Right atrium auricular region (tissue), 2 donors: ENCODE results near the gene PORCN. TPM values are rescaled to one million over a fixed set of nuclear protein-coding genes. Genes with fewer than 3 reads are reported as not detected.

Experiments
- DNase-seq: peaks from one replicate; pipeline ENCODE4 v3.0.0-alpha.2; 2019; ENCODE audit warnings: low spot score
- H3K27ac ChIP-seq, 2 donors: fragments of 200-600 bp; sonication (generic); 1 replicate in 1 of 2; 2 replicates in 1 of 2; pipeline ENCODE4 v1.5.1; 2016 to 2019
- H3K27me3 ChIP-seq, 2 donors: fragments of 200-600 bp; sonication (generic); one replicate each; pipeline versions ENCODE4 v1.5.1 to v1.6.0; 2017 to 2019
- H3K36me3 ChIP-seq: fragments of 200-600 bp; sonication (generic); one replicate; pipeline ENCODE4 v1.5.1; 2016
- H3K4me1 ChIP-seq, 2 donors: fragments of 200-600 bp; sonication (generic); one replicate each; pipeline versions ENCODE4 v1.5.1 to v1.6.0; 2017 to 2019
- H3K4me3 ChIP-seq, 2 donors: fragments of 200-600 bp; sonication (generic); 1 replicate in 1 of 2; 2 replicates in 1 of 2; pipeline ENCODE4 v1.5.1; 2017 to 2019; ENCODE audit warnings: mild to moderate bottlenecking in 1 of 2, moderate library complexity in 1 of 2
- H3K9me3 ChIP-seq, 2 donors: fragments of 200-600 bp; sonication (generic); one replicate each; pipeline ENCODE4 v1.5.1; 2019
- total RNA-seq, 2 donors: library from RNA; depleted of rRNA; stranded (reverse); fragments of >200 nt; gene quantifications; one replicate each; pipeline ENCODE4 v1.1.0, GENCODE V29; 2016
- TF ChIP-seq, protein P1 (sequence below), 2 donors: fragments of 200-600 bp; sonication (generic); IDR thresholded peaks; one replicate each; pipeline ENCODE4 v1.5.1; 2019; ENCODE audit warnings: antibody characterized with exemption in 2 of 2

Gene PORCN
- total RNA-seq, 2 donors from 2014 or later: 23.0 to 43.0 TPM

DNA sequence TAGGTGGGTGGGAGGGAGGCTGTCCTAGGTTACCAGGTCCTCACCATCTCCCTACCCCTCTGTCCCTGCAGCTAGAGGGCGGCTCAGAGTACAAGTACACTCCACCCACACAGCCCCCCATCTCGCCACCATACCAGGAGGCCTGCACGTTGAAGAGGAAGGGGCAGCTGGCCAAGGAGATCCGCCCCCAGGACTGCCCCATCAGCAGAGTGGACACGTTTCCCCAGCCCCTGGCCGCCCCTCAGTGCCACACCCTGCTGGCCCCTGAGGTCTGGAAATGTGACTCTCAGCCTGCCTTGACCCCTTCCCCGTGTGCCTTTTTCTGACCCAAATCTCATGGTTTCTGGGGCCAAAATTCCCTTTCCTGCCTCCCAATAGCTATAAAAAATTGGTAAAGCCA lies 26.3 kb upstream of the PORCN start:
- Histone ChIP-seq H3K36me3 (peaks cover 7% of the 10 kb centered on the region), H3K4me3 (no peak overlapping the region), H3K27me3 (no peaks in the 10 kb centered on the region), H3K27ac (no peak overlapping the region), H3K4me1 (no peaks in the 10 kb centered on the region), H3K9me3 (no peaks in the 10 kb centered on the region)
- DNase-seq: no peak
- TF ChIP-seq, protein P1, sequence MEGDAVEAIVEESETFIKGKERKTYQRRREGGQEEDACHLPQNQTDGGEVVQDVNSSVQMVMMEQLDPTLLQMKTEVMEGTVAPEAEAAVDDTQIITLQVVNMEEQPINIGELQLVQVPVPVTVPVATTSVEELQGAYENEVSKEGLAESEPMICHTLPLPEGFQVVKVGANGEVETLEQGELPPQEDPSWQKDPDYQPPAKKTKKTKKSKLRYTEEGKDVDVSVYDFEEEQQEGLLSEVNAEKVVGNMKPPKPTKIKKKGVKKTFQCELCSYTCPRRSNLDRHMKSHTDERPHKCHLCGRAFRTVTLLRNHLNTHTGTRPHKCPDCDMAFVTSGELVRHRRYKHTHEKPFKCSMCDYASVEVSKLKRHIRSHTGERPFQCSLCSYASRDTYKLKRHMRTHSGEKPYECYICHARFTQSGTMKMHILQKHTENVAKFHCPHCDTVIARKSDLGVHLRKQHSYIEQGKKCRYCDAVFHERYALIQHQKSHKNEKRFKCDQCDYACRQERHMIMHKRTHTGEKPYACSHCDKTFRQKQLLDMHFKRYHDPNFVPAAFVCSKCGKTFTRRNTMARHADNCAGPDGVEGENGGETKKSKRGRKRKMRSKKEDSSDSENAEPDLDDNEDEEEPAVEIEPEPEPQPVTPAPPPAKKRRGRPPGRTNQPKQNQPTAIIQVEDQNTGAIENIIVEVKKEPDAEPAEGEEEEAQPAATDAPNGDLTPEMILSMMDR (IDR thresholded peaks at IDR 0.05): no peak

DNA sequence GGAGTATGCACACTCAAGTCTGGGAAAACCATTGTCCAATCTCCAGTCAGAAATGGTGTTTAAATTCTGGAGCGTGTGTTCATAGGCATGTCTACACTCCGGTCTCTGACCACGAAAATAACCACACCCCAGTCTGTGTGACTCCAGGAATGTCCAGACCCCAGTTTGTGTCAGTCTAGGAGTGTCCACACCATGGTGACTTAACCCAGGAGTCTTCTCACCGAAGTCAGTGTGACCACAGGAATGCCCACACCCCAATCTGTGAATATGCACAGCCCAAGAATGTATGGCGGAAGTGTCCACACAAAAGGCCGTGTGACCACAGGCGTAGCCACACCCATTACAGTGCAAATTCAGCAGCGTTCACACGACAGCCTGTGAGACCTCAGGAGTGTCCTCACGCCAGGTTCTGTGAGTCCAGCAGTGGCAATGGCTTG lies 21.4 kb upstream of the PORCN start:
- no peaks in the 10 kb centered on the region for H3K27me3 ChIP-seq
- no peak for DNase-seq
- no peak overlapping the region for H3K27ac ChIP-seq
- H3K9me3 ChIP-seq: peaks cover 0 to 4% of the 10 kb centered on the region in 2 donors
- peaks cover 7% of the 10 kb centered on the region for H3K36me3 ChIP-seq
- TF ChIP-seq, protein P1 (IDR thresholded peaks at IDR 0.05): no peak
- H3K4me3 ChIP-seq: no peak overlapping the region
- H3K4me1 ChIP-seq: no peaks in the 10 kb centered on the region

DNA sequence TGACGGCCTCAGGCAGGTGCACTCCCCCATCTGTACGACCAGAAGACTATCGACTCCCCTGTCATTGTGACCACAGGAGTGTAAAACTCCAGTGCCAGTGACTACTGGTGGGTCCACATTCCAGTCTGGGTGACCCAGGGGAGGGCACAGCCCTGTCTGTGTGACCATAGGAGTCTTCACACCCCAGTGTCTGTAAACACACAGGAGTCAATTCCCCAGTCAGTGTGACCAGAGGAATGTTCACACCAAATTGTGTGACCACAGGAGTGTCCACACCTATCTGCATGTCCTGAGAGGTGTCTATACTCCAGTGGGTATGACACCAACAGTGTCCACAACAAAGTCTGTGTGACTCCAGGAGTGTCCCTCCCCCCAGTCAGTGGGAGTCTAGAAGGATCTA lies 20.8 kb upstream of the PORCN start:
- peaks cover 6% of the 10 kb centered on the region for H3K36me3 ChIP-seq
- H3K27ac ChIP-seq: no peak overlapping the region
- TF ChIP-seq, protein P1 (IDR thresholded peaks at IDR 0.05): no peak
- DNase-seq: no peak
- H3K4me1 ChIP-seq: no peaks in the 10 kb centered on the region
- no peak overlapping the region for H3K4me3 ChIP-seq
- H3K9me3 ChIP-seq: peaks cover 0 to 4% of the 10 kb centered on the region in 2 donors
- H3K27me3 ChIP-seq: no peaks in the 10 kb centered on the region

DNA sequence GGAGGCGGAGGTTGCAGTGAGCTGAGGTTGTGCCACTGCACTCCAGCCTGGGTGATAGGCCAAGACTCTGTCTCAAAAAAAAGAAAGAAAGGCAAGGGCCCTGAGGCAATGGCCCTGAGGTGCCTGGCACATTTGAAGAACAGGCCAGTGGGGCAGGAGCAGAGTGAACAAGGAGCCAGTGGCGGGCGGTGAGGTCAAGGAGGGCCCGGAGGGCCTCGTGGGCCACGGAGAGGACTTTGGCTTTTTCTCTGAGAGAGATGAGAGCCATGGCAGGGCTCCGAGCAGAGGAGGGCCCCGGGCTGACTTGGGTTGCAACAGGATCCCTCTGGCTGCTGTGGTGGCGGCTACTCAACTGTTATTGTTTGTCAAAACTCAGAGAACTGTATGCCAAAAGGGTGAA lies 19.5 kb upstream of the PORCN start:
- Histone ChIP-seq H3K9me3 (peaks cover 0 to 4% of the 10 kb centered on the region in 2 donors), H3K27me3 (no peaks in the 10 kb centered on the region), H3K36me3 (no peaks in the 10 kb centered on the region), H3K4me3 (no peak overlapping the region), H3K4me1 (no peaks in the 10 kb centered on the region), H3K27ac (no peak overlapping the region)
- no peak for DNase-seq
- TF ChIP-seq, protein P1 (IDR thresholded peaks at IDR 0.05): no peak

DNA sequence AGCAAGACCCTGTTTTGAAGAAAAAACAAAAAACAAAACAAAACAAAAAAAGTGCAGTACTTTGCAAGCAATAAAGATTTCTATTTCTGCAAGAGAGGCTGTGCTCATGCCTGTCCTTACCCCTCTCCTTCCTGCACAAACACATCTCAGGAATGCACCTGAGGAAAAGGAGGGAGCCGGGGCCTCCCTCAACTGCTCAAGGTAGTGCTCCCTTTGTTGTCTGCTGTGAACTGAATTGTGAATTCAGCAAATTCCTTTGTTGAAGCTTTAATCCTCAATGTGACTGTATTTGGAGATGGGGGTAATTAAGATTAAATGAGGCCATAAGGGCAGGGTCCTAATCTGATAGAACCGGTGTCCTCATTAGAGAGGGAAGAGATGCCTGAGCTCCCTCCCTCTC lies 18.9 kb upstream of the PORCN start:
- Histone ChIP-seq H3K27ac (no peak overlapping the region), H3K4me3 (no peak overlapping the region), H3K9me3 (peaks cover 0 to 4% of the 10 kb centered on the region in 2 donors), H3K4me1 (no peaks in the 10 kb centered on the region), H3K27me3 (no peaks in the 10 kb centered on the region), H3K36me3 (no peaks in the 10 kb centered on the region)
- no peak for DNase-seq
- TF ChIP-seq, protein P1 (IDR thresholded peaks at IDR 0.05): no peak

DNA sequence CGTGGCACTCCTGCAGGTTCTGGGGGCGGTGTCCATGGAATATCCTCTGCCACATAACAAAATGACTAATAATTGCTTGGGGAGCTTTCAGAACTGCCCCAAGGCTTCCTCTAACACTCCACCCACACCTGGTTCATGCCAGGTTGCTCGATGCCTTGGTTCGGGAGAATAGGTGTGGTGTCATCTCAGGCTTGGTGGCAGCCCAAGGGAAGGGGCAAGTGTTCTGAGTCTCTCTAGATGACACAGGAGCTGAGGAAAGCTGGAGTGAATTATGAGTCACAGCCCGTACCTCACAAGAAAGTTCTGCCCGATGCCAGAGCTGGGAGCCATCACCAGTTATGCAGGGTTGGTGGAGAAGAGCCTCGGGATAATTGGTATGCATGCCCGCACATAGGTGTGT lies 18.1 kb upstream of the PORCN start:
- H3K4me3 ChIP-seq: no peak overlapping the region

More for the DNA sequence above, 18.1 kb upstream of the PORCN start:
- H3K27me3 ChIP-seq: no peaks in the 10 kb centered on the region
- H3K27ac ChIP-seq: no peak overlapping the region
- no peak for DNase-seq
- H3K9me3 ChIP-seq: peaks cover 0 to 4% of the 10 kb centered on the region in 2 donors
- TF ChIP-seq, protein P1 (IDR thresholded peaks at IDR 0.05): no peak
- no peaks in the 10 kb centered on the region for H3K4me1 ChIP-seq
- no peaks in the 10 kb centered on the region for H3K36me3 ChIP-seq
